Activated CD4-positive, alpha-beta T cell treated with anti-CD3 and anti-CD28 coated beads, Interleukin-2, Interleukin-4, amounts not matched to agents 100 ng/mL and 50 ng/mL, durations not matched to agents 16 hours and 8 hours (primary cell): ENCODE measurements around the gene STK38.
"Not testable (repeated sequence)": the region's sequence is repeated elsewhere in the genome, so short reads cannot be mapped to it uniquely, and the experiment has no call there.

Experiments
- DNase-seq: peaks from one replicate; pipeline ENCODE4 v3.0.0-alpha.2; 2020; ENCODE audit warnings: low spot score

STK38 gene

GRCh38 chr6:36546920-36547645 is at the start of gene STK38:
Gene STK38, minus strand, starts transcription at chr6:36547479. Its CDS starts 7,277 bp downstream, at chr6:36540202.
- DNase-seq: peak; percentile 93

DNA sequence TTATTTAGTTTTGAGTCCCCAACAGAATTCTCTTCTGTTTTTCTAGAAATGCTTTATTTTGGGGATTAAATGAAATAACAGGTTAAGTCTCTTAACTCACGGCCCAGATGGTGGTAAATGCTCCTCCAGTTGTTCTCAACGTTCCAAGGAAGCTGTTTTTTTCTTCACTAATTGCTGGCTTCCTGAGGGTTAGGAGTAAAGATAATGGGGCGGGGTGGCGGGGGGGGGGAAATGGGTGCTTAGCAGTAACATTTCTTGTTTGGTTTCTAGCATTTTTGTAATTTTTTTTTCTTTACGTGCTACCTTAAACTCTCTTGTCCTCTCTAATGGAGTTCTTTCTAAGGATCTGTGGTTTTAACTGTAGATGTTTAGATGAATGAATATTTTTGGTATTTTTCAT is 49.1 kb upstream of the STK38 start:
- no peak for DNase-seq

DNA sequence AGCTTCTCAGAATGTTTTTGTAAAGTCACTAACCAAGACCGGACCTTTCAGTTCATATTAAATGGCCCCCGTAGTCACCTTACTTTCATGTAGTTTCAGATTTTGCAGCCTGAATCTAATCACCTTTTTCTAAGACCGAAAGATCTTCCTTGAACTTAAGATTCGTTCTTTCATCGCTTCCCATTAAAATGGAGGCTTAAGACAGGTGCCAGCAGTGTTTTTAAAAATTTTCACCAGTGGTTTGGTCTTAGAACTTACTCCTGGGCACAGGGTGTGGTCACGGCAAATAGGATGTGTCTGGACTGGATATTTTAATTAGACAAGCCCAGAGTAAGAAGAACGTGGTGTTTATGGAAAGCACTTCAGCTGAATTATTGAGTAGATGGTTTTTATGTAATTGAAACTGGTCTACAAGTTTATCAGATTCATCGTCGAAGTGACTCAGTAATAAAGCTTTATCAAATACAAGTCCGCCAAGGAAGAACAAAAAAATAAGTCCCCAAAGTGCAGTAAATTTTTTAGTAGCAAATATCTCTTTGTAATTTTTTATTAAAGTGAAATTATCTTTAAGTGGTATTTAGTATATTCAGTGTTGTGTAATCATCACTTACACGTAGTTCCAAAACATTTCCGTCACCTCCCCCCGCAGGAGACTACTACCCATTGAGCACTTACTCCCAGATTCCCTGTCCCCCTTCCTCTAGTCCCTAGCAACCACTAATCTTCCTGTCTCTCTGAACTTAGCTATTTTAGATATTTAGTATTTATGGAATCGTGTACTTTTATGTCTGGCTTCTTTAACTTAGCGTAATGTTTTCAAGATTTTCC is 47.8 kb upstream of the STK38 start:
- DNase-seq: peak; percentile 36

DNA sequence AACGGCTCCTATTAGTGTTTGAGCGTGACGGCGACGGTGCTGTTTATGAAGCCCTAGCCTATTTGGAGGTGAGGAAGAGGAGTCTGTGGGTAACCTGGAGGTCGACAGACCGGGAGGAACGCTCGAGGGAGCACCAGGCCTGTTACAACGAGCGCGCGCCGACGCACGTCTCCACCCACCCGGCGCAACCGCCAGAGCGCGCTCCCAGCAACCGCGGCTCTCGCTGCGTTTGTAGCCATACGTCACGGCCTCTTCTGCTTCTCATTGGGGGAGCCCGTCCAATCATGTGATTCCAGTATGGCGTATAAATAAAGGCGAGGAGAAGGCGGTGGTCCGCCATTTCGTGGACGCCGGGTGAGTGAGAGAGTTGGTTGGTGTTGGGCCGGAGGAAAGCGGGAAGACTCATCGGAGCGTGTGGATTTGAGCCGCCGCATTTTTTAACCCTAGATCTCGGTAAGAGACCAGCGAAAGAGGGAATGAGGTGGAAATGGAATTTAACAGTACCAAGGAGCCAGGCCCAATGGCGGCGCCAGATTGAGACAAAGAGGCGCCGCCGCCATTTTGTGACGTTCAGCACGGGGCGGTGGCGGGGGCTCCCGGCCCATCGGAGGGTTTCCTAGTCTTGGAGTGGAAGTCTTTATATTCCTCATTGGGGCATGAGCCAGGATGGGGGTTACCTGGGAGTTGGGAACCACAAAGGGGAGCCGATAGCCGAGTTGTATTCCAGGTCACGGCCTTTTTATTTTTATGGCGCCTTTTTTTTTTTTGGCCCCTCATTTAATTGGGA is 46.9 kb upstream of the STK38 start, which contains the start of gene SRSF3:
Gene SRSF3, plus strand, starts transcription at position 334 of the 787 bp plus-strand sequence. CDS start 2,401 bp downstream, outside the sequence.
- peak; percentile 99 for DNase-seq

GRCh38 chr6:36593569-36594028 is 46.3 kb upstream of the STK38 start:
- peak; percentile 62 for DNase-seq

GRCh38 chr6:36592221-36592655 is 45.0 kb upstream of the STK38 start:
- DNase-seq: no peak

DNA sequence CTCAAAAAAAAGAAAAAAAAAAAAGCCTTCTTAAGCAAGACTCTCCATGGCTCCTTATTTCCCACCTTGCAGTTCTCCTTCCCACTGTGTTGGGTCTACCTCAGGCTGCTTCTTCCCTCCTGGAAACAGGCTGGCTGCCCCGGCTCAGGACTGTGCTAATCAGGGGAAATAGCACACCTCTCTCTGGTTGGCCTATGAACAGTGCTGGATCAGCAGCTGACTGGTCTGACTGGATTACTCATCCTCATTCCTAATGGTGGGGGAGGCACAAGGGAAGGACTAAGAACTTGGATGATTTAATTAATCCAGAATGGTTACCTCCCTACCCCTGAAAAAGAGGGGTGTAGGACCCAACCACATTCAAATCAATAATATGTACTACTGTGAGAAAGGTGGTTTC is 43.0 kb upstream of the STK38 start:
- DNase-seq: no peak

- DNase-seq: not testable (repeated sequence)
These were observed 41.7 kb upstream of the STK38 start for GRCh38 chr6:36589025-36589400.

GRCh38 chr6:36586606-36587005 is 39.3 kb upstream of the STK38 start:
- no peak for DNase-seq

DNA sequence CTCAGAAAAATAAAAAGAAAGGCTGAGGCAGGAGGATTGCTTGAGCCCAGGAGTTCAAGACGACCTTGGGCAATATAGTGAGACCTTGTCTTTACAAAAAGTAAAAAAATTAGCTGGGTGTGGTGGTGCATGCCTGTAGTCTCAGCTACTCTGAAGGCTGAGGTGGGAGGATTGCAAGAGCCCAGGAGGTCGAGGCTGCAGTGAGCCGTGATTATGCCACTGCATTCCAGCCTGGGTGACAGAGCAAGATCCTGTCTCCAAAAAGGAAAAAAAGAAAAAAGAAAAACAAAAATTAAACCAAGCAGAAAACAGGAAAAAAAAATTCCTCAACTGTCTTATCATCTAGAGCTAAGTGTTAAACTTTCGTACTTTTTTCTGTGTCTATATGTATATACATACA is 34.4 kb upstream of the STK38 start:
- DNase-seq: no peak

DNA sequence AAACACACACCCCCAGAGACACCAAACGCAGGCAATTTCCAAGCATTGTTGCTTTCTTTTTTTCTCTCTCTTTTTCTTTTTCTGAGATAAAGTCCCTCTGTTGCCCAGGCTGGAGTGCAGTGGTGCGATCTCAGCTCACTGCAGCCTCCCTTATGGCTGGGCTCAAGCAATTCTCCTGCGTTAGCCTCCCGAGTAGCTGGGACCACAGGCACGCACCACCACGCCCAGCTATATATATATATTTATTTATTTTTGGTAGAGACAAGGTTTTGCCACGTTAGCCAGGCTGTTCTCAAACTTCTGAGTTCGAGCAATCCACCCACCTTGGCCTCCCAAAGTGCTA is 32.9 kb upstream of the STK38 start:
- no peak for DNase-seq

DNA sequence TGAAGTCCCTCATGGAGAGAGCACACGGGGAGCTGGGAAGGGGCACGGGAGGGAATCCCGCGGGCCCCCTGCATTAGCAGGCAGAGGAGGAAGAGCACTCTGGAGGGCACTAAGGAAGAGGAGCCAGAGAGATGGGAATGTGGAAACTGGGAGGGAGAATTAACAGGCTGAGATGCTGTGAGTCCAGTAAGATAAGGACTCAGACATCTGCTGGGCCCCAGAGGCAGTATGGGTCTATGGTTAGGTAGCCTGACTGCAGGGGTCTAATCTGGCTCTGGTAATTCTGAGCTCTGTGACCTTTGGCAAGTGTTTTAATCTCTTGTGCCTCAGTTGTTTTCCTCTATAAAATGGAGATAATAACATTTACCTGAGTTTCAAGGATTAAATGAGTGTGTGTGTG is 31.2 kb upstream of the STK38 start:
- DNase-seq: no peak

- no peak for DNase-seq
These were observed 30.8 kb upstream of the STK38 start for GRCh38 chr6:36578030-36578429.

- DNase-seq: no peak
These were observed 30.0 kb upstream of the STK38 start for GRCh38 chr6:36577301-36577700.

- no peak for DNase-seq
These were observed 29.3 kb upstream of the STK38 start for GRCh38 chr6:36576578-36576977.

- DNase-seq: no peak
These were observed 27.4 kb upstream of the STK38 start for GRCh38 chr6:36574679-36575078.

- DNase-seq: not testable (repeated sequence)
These were observed 25.4 kb upstream of the STK38 start for GRCh38 chr6:36572353-36573311.

GRCh38 chr6:36571122-36572043 is 24.1 kb upstream of the STK38 start:
- DNase-seq: no peak

- DNase-seq: no peak
These were observed 23.0 kb upstream of the STK38 start for GRCh38 chr6:36570264-36570663.

GRCh38 chr6:36566418-36566905 is 19.2 kb upstream of the STK38 start:
- no peak for DNase-seq
